Measurements from ENCODE around the gene C2CD2. TPM values are rescaled to one million over a fixed set of nuclear protein-coding genes. Genes with fewer than 3 reads are reported as not detected.

C2CD2 gene
- total RNA-seq, 1 donor from 2014 or later, result 34.3 TPM

- Mint-ChIP-seq H3K36me3 (ENCODE audit: low read depth, unreplicated experiment) (peaks cover 8% of the 10 kb centered on the region), H3K27me3 (ENCODE audit: unreplicated experiment) (peaks cover 3% of the 10 kb centered on the region), H3K27ac (ENCODE audit: unreplicated experiment) (no peak overlapping the region), H3K4me1 (ENCODE audit: unreplicated experiment) (peaks cover 28% of the 10 kb centered on the region), H3K4me3 (ENCODE audit: unreplicated experiment) (no peak overlapping the region), H3K9me3 (ENCODE audit: unreplicated experiment) (no peaks in the 10 kb centered on the region)
- no peak for TF ChIP-seq CTCF (IDR thresholded peaks at IDR 0.05; ENCODE audit: unreplicated experiment)
- no peak for DNase-seq (ENCODE audit: low spot score)
These were observed 61.1 kb downstream of the C2CD2 start for GRCh38 chr21:41892726-41893125.

GRCh38 chr21:41891132-41891531, 62.7 kb downstream of the C2CD2 start:
- peaks cover 8% of the 10 kb centered on the region for H3K36me3 Mint-ChIP-seq (ENCODE audit: low read depth, unreplicated experiment)
- DNase-seq (ENCODE audit: low spot score), result no peak
- no peak overlapping the region for H3K4me3 Mint-ChIP-seq (ENCODE audit: unreplicated experiment)
- peaks cover 14% of the 10 kb centered on the region for H3K4me1 Mint-ChIP-seq (ENCODE audit: unreplicated experiment)
- no peaks in the 10 kb centered on the region for H3K9me3 Mint-ChIP-seq (ENCODE audit: unreplicated experiment)
- H3K27me3 Mint-ChIP-seq (ENCODE audit: unreplicated experiment), result peaks cover 3% of the 10 kb centered on the region
- H3K27ac Mint-ChIP-seq (ENCODE audit: unreplicated experiment), result no peak overlapping the region
- TF ChIP-seq CTCF (IDR thresholded peaks at IDR 0.05; ENCODE audit: unreplicated experiment), result no peak

- H3K9me3 Mint-ChIP-seq (ENCODE audit: unreplicated experiment), result no peaks in the 10 kb centered on the region
- peaks cover 4% of the 10 kb centered on the region for H3K36me3 Mint-ChIP-seq (ENCODE audit: low read depth, unreplicated experiment)
- no peak overlapping the region for H3K4me3 Mint-ChIP-seq (ENCODE audit: unreplicated experiment)
These were observed 63.5 kb downstream of the C2CD2 start for GRCh38 chr21:41890355-41890754.

GRCh38 chr21:41888749-41889376, 65.0 kb downstream of the C2CD2 start:
- TF ChIP-seq CTCF (IDR thresholded peaks at IDR 0.05; ENCODE audit: unreplicated experiment), result no peak
- DNase-seq (ENCODE audit: low spot score), result no peak
- Mint-ChIP-seq H3K27me3 (ENCODE audit: unreplicated experiment) (no peaks in the 10 kb centered on the region), H3K36me3 (ENCODE audit: low read depth, unreplicated experiment) (peaks cover 4% of the 10 kb centered on the region), H3K4me1 (ENCODE audit: unreplicated experiment) (no peaks in the 10 kb centered on the region), H3K9me3 (ENCODE audit: unreplicated experiment) (no peaks in the 10 kb centered on the region), H3K27ac (ENCODE audit: unreplicated experiment) (no peak overlapping the region), H3K4me3 (ENCODE audit: unreplicated experiment) (no peak overlapping the region)

More at GRCh38 chr21:41890355-41890754, 63.5 kb downstream of the C2CD2 start:
- no peak for TF ChIP-seq CTCF (IDR thresholded peaks at IDR 0.05; ENCODE audit: unreplicated experiment)
- H3K4me1 Mint-ChIP-seq (ENCODE audit: unreplicated experiment), result peaks cover 7% of the 10 kb centered on the region
- DNase-seq (ENCODE audit: low spot score), result no peak
- H3K27ac Mint-ChIP-seq (ENCODE audit: unreplicated experiment), result no peak overlapping the region
- H3K27me3 Mint-ChIP-seq (ENCODE audit: unreplicated experiment), result no peaks in the 10 kb centered on the region

- H3K36me3 Mint-ChIP-seq (ENCODE audit: low read depth, unreplicated experiment), result peaks cover 4% of the 10 kb centered on the region
- no peaks in the 10 kb centered on the region for H3K27me3 Mint-ChIP-seq (ENCODE audit: unreplicated experiment)
- no peak overlapping the region for H3K27ac Mint-ChIP-seq (ENCODE audit: unreplicated experiment)
- H3K9me3 Mint-ChIP-seq (ENCODE audit: unreplicated experiment), result no peaks in the 10 kb centered on the region
- no peak for TF ChIP-seq CTCF (IDR thresholded peaks at IDR 0.05; ENCODE audit: unreplicated experiment)
- no peaks in the 10 kb centered on the region for H3K4me1 Mint-ChIP-seq (ENCODE audit: unreplicated experiment)
- H3K4me3 Mint-ChIP-seq (ENCODE audit: unreplicated experiment), result no peak overlapping the region
- no peak for DNase-seq (ENCODE audit: low spot score)
These were observed 66.2 kb downstream of the C2CD2 start for GRCh38 chr21:41887667-41888066.

Data from endothelial cell (in vitro differentiated cells).